DMS53 treated with DMSO at 0.1 percent for 48 hours (cell line): Measurements from ENCODE around the gene DSCAM.

Source experiments
- DNase-seq: peaks from one replicate; lab custom pipeline; 2025; ENCODE audit not compliant: unreplicated experiment; lab: John Stamatoyannopoulos, UW

Gene DSCAM

GRCh38 chr21:40618191-40618973, 228.6 kb downstream of the DSCAM start:
- DNase-seq = no peak

DNA sequence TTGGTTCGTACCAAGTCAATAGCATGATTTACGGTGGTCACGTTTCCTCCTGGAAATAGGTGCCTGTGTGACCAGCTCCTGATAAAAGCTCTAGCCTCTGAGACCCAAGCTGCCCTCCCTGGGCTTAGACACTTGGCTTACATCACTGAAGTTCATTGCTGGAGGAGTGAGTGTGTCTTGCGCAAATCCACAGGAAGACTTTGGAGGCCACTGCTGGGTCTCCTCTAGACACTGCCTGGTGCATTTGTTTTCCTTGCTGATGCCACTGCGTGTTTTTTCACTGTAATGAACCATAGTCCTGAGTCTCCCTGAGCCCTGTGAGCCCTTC, 230.6 kb downstream of the DSCAM start:
- no peak for DNase-seq

DNA sequence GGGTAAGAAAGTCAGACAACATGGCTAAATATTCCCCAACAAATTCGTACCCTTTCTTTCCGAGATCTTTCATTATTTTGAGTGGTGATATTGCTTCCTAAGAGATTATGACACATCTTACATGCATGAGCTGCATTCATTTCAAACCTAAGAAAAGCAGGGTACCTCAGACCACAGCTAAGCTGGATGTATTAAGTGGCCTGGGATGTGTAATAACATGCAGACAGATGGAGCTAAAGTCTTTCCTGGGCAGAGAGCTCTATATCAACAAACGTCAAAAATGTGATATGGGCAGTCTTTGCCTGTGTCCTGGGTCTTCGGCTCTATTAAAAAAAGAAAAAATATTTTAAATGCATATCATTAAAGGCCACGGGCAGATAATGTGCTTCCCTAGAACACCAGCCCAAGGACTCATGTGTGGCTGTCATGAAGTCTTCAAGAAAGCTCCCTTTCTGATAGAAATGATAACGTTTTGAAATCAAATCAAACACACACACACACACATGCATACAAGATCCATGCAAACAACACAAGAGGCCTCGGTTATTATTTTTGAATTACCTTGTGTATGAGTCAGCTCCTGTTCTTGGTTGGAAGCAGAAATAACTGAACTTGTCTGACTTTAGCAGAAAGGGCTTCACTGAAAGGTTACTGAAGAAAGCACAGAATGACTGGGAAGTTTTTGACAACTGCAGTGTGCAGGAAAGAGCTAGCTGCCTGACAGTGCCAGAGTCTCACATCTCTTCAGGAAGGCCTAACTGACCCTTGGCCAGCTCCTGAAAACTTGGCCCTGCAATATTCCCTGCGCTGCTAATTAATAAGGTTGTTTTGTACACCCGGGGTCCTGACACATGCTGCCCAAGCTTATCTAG, 231.2 kb downstream of the DSCAM start:
- DNase-seq = peak; percentile 52

DNA sequence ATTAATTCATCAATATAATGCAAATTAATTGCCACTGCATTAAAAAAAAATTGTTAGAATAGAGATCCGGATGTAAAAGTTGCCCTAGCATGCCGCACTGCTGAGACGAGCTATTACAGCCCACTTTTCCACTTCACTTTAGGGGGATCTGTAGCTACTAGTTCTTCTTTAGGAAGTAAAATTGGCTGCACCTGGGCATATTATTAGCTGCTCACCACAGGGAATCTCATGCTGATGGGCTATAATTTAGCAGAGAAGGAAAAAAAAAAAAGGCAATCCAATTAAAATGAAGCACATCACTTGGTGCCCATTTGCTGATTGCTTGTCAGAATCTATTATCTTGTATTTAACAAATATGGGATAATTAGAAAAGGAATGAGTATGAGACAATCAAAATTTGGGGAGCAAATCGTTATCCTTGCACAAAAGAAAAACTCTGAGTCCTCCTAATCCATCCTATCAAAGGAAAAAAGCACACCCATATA, 233.4 kb downstream of the DSCAM start:
- DNase-seq = no peak

GRCh38 chr21:40610345-40610744, 236.6 kb downstream of the DSCAM start:
- no peak for DNase-seq

DNA sequence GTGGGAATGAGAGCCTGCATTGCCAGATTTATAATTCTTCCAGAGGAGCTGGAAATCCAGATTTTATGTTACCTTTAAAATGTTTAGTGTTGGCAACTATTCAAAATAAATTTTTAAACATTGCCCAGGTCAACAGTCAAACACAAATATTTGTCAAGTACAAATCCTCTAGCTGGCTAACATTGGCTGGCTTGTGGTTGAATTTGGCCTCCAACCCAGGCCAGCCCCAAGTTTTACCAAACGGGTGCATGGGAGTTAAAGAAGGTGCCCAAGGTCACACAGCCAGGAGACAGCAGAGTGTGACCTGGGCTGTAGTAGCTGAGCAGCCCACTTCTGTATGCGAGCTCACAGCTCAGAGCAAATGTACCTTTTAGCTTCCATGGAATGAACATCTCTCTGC, 240.6 kb downstream of the DSCAM start:
- DNase-seq = no peak

DNA sequence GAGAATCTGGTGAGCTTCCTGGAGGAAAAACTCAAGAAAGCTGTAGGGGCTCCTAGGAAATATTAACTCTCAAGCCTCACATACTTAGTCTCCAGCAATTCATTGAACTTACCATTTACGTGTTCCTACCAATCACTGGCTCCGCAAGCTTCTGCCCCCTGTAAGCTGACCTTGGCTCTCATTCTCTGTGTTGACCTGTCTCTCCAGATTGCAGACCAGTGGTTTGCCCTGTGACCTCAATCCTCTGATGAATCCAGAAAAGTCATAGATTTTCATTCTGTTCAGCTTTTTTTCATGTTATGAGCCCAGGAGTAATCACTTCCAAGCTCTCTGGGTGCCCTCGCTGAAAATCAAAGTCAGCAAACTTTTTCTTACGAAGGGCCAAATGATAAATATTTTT, 241.9 kb downstream of the DSCAM start:
- DNase-seq = no peak

DNA sequence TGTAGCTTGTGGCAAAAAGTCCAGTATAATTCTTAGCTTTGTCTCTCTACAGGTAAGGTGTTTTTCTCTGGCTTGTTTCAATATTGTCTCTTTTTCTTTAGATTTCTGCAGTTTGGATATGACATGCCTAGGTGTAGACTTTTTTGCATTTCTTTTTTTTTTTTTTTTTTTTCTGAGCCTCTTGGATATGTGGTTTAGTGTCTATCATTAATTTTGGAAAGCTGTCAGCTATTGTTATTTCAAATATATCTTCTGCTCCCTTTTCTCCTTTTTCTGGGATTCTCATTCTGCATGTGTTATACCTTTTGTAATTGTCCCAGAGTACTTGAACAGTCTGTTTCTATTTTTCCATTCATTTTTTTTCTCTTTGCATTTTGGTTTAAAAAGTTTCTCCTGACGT, 243.2 kb downstream of the DSCAM start:
- DNase-seq = no peak

DNA sequence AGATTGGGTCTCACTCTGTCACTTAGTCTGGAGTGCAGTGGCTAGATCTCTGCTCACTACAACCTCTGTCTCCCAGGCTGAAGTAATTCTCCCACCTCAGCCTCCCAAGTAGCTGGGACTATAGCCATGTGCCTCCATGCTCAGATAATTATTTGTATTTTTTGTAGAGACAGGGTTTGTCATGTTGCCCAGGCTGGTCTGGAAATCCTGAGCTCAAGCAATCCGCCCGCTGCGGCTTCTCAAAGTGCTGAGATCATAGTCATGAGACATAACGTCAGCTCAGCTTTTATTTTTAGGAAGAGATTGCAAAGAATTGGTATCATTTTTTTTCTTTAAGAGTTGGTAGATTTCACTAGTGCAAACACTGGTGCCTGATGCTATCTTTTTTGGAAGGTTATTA, 244.9 kb downstream of the DSCAM start:
- no peak for DNase-seq

DNA sequence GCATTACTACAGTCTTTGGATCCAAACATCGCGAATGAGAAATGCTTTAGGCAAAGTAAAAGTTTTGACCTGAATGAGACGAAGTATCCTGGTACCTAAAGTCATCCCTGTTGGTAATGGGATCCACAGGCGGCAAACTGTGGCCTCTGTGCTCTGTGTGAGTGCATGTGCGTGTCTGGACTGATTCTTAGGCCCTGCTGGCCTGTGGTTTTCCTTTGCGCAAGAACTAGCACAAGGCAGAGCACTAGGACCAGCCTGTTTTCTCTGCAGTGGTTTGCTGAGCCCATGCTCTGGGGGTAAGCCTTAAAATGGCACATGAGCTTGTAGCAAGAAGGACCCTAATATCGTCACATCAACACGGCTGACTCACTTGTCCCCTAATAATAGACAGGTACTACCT, 251.2 kb downstream of the DSCAM start:
- no peak for DNase-seq

GRCh38 chr21:40587736-40588346, 259.1 kb downstream of the DSCAM start:
- no peak for DNase-seq

GRCh38 chr21:40586575-40586974, 260.4 kb downstream of the DSCAM start:
- no peak for DNase-seq

- DNase-seq = no peak
Observed at GRCh38 chr21:40577285-40578043, 269.5 kb downstream of the DSCAM start.

- DNase-seq = no peak
Observed at GRCh38 chr21:40575976-40576375, 271.0 kb downstream of the DSCAM start.

DNA sequence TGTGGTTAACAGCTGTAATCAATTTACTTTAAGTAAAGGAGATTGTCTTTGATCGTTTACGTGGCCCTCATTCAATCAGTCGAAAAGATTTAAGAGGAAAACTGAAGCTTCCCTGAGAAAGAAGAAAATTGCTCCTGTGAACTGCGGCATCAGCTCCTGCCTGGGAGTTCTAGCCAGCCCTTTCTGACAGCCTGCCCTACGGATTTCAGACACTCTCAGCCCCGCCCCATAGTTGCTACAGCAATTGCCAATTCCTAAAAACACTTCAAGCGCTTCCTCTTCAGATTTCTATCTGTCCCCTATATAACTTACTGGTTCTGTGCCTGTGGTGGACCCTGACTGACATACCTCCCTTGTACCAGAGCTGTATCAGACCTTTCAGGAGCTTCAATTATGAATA, 277.6 kb downstream of the DSCAM start:
- no peak for DNase-seq

- no peak for DNase-seq
Observed at GRCh38 chr21:40568807-40569206, 278.2 kb downstream of the DSCAM start.

DNA sequence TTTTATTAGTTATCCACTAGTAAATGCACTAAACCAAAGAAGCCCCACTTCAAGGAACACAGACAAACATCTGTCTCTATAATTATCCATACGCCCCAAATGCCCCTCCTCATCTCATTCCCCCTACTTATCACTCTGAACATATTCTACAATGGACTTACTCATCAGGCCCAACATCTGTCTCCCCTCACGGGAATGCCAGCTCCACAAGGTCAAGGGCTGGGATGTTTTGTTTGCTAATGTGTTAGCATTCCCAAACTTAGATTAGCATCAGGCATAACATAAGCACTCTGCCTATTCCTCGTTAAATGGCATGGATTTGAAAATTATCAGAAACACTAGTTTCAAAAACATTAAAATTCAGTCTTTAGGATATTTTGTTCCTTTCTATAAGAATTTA, 279.5 kb downstream of the DSCAM start:
- no peak for DNase-seq

DNA sequence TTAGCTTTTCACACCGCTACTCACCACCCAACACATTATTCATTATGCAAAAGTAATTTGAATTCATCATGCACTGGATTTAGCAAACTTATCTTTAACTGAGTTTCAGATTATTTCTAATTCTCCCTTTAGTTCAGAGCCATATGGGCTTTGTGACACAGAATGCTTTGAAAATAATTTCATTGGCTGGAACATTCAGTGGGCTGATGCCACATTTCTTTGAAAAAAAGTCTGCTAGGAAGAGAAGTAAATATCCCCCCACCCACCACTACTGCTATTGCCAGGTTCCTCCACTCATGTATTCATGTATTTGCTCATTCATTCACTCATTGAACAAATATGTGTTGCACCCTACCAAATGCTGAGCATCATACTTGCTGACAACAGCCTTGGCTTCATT, 280.5 kb downstream of the DSCAM start:
- DNase-seq = no peak

- DNase-seq = no peak
Observed at GRCh38 chr21:40564318-40564717, 282.6 kb downstream of the DSCAM start.

DNA sequence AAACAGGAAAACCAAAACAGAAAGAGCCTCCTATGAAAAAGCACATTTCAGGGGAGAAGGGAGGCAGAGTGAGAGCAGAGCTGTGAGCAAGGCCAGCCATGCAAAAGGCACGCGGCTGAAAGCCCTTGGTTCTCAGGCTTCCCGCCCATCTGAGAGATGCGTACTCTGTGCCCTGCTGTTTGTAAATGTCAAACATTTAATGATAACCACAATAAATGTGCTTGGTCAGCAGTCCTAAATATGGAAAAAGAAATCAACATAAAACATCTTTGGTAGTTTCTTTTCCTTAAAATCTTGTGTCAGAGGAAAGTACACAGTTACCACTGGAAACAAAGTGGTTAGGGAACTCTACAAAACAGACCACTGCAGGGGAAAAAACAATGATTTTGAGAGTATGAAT, 283.1 kb downstream of the DSCAM start:
- no peak for DNase-seq
